ENCODE measurements around the gene MAGEL2.

The MAGEL2 gene

DNA sequence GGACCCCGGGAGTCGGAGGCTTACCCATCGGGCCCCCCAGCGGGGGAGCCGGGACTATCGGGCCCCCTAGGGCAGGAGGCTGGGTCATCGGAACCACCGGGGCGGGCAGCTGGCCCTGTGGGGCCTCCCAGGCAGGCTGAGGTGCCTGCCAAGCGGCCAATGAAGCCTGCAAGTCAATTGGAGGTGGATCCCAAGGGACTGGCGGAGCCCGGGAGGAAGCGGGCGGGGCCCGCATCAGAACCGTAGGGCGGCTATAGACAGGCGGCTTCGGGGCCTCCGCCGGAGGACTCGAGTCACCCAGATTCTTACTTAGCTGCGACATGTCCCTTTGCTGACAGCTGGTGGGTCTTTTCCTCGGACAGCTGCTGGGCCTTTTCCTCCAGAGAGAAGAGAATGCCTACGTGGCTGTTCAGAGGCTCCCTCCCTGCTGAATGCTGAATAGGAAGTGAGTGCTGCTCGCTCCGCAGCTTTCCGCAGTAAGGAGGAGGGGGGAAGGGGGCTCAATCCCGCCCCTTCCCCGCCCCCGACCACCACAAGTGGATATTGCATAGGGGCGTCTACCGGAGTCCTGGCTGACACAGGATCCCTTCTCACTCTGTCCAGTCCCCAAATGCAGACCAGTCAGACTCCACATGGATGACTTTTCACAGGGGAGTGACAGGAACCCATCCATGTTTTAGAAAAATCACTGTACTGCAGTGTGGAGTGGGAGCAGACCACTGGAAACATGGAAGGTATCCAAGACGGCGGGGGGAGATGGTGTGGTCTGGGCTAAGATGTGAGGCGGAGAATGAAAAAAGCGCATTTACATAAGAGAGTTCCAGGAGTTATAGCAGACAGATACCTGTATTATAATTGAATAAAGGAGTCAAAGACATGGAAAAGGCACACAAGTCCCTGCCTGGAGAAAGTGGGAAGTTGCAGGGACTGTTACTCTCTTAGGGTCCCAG lies at the start of gene MAGEL2:
Gene MAGEL2, minus strand, starts transcription at position 447 of the 950 bp plus-strand sequence. Its CDS starts 125 bp downstream, at position 322.
- no peak for DNase-seq

DNA sequence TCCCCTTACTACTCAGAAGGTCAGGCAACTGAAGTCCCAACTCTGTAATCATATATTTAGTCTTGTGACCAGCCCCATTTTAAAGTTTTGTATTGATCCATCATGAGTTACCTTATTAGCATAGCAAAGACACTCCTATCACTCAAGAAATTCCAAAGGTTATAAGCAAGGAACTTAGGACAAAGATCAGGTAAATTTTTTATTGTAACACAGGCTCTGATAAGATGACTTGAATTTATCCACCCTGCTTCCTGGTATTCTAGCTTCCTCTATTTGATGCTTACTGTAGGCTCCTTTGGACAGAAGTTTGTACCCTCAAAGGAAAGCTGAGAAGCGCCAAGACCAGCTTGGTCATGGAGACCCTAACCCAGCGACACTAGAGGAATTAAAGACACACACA lies 47.6 kb upstream of the MAGEL2 start:
- DNase-seq: no peak

DNA sequence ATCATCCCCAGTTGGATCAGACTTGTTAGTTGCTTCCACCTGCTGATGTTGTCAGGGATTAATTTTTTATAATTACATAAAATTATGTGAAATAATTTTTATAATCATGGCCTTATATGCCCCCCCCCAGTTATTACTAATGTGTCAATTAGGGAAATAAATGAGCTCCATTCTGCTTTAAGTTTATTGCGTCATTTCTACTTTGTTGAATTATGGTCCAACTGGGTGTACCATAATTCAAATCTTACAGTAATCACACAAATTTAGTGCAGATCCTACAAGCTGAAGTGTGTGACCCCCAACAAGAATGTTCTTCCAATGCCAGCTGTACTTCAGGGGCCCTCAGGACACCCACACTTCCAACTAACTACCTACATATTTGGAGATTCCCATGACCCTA lies 46.9 kb upstream of the MAGEL2 start:
- DNase-seq: no peak

DNA sequence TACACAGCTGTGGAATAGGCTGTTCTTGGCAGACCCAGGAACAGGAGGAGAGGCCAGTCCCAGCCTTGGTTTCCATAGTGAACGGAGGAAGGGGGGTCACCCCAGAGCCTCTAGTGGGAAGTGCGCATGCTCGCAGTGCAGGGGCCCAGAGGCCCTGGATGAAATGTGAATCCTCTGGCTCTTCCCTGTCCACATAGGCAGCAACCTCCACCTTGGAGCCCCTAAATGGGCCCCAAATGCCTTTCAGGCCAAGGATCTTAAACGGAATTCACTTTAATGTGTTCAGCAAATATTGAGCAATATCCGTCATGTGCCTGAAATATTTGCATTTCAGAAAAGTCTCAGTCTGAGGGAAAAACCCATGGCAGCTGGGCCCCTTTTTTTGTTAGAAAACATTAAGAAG lies 42.8 kb upstream of the MAGEL2 start:
- DNase-seq: peak; percentile 2

DNA sequence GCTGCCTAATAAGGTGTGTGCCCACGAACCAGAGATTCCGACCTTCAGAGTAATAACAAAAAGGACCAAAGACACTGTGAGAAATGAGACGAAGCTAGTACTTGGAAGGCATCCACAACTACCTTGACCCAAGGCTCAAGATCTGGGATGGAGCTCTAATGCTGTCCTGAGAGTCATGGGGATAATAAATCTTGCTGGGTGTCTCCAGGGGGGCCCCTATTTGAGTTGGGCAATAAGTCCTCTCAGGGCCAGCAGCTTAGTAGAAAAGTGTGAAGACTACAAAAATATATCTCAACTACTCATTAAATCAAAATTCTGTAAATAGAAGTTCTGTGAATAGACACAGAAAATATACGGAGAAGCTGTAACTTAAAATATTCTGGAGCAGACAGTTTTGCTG lies 42.3 kb upstream of the MAGEL2 start:
- DNase-seq: no peak

DNA sequence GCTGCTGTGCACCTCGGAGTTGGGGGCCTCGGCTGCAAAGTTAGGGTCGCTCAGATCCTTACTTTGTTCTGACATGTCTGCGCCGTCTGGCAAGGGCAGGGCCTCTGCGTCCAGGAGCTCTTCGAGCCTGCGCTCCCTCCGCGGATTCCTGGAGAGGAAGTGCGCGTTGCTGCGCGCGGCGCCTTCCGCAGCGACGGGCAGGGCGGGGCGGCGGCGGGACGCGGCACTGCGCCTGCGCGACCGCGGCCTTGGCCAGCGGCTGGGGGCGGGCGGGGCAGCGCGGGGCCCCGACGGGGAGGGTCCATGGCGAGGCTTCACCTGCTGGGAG lies 39.4 kb upstream of the MAGEL2 start, which contains the start of gene NDN:
Gene NDN, minus strand, starts transcription at position 163 of the 328 bp plus-strand sequence. Its CDS starts 88 bp downstream, at position 75.
- DNase-seq: peak; percentile 6

DNA sequence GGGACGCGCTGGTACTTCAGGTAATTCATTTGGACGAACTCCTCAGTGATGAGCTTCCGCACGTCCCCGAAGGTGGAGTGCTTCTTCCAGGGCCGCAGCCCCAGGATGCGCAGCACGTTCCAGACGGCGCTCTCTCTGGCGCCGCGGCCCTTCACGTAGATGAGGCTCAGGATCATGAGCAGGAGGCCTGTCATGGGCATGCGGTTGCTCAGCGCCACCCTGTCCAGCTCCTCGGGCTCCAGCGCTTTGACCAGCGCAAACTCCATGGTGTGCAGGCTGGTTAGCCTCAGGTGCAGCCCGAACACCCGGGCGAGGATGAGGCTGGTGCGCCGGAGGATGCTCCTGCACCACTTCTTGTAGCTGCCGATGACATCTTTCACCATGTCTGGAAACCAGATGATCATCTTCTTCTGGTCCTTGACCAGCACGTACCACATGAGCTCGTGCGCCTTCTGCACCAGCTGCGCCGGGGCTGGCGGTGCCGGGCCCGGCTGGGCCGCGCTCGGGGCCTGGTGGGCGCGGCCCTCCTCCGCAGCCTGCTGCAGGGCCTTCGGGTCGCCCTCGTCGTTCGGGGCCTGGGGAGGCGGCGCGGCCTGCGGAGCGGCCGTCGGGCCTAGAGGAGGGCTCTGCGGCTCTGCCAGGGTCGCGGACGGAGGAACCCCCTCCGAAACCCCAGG lies 38.9 kb upstream of the MAGEL2 start:
- DNase-seq: no peak

DNA sequence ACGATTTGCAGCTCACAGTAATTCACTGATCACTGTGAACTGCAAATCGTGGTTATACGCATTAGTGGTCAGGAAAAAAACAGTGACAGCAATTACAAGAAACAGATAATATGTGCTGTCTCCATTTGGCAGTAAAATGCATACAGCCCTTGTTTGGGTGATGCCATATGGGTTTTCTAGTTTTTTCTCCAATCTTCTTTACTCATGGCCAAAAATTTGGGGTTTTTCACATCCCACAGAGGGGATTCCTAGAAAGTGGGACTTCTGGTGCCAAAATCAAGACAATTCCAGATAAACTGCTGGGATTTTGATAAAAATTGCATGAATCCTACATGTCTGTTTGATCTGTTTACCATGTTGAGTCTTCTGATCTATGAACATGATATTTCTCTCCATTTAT lies 23.8 kb upstream of the MAGEL2 start:
- no peak for DNase-seq

DNA sequence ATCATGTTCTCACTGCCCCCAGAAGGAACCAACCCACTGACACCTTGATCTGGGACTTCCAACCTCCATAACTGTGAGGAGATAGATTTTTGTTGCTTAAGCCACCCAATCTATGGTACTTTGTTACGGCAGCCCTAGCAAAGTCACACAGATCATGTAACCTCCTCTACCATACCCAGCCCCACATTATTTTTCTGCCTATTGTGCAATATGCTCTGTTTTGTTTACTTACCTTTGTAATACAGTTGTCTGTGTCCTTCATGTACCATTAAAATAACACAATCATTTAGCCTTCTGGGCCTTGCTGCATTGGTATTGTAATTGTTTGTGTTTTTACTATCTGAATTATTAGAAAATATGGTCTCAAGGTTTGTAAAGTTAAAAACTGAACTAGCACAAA lies 23.3 kb upstream of the MAGEL2 start:
- no peak for DNase-seq

DNA sequence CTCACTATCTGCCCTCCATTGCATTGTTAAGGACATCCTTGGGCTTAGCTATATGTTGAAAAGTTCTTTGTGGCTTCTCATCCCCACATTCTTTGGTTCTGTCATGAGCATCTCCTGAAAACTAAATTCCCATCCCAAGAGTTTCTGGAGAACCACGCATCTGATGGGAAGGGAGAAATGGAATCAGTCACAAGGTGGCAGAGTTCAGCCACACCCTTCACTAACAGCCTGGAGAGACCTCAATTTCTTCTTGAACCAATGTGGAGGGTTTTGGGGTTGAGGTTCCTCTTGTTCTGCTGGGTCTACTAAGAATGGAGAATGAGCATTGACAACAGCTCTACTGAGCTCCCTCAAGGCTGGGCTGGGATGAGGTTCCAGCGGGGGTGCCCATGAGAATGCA lies 15.6 kb upstream of the MAGEL2 start:
- no peak for DNase-seq

DNA sequence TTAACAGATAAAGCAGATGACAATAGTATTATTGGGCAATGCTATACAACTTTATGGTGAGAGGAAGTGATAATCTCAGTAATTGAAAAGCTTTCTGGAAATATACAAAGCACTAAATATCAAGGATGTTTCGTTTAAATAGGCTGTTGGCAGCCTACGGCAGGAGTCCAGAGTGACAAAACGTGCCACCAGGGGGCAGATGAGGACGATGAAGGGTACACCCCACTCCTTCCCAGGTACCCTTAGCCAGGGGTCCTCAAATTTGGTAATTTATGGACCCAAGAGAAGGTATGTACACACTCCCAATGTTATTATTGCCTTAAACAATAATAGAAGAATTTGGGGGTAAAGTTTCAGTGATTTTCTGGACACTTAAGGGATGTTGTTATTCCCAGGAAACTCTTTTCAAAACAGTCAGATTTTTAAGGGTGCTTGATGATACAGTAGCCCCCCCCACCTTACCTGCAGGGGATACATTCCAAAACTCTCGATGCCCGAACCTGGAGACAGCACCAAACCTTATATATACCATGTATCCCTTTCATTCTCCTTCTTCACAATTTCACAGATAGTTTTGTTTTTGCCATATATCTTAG lies 1.4 kb upstream of the MAGEL2 start:
- no peak for DNase-seq

DNA sequence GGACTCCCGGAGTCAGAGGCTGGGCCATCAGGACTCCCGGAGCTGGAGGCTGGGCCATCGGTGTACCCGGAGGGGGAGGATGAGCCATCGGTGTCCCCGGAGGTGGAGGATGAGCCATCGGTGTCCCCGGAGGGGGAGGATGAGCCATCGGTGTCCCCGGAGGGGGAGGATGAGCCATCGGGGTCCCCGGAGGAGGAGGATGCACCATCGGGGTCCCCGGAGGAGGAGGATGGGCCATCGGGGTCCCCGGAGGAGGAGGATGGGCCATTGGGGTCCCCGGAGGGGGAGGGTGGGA lies 719 bp downstream of the MAGEL2 start:
- DNase-seq: no peak

DNA sequence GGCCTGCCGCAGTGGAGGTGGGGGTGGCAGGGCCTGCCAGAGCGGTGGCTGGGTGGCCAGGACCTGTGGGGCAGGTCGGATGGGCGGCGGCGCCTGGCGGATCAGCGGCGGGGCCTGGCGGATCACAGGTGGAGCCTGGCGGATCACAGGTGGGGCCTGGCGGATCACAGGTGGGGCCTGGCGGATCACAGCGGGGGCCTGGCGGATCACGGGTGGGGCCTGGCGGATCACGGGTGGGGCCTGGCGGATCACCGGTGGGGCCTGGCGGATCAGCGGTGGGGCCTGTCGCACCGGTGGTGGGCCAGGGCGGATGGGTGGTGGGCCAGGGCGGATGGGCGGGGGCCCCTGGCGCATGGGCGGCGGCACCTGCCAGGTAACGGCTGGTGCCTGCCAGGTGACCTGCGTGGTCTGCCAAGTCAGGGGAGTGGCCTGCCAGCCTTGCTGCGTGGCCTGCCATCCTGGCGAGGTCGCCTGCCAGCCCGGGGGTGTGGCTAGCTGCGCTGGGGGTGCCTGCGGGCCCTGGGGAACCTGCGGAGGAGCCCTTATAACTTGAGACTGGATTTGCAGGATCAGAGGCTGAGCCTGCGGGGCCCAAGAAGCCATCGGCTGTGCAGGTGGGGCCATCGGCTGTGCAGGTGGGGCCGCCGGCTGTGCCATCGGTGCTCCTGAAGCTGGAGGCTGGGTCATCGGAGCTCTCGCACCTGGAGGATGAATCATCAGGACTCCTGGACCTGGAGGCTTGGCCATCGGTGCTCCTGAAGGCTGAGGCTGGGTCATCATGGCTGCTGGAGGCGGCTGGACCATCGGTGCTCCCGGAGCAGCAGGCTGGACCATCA lies 1.3 kb downstream of the MAGEL2 start:
- DNase-seq: no peak

DNA sequence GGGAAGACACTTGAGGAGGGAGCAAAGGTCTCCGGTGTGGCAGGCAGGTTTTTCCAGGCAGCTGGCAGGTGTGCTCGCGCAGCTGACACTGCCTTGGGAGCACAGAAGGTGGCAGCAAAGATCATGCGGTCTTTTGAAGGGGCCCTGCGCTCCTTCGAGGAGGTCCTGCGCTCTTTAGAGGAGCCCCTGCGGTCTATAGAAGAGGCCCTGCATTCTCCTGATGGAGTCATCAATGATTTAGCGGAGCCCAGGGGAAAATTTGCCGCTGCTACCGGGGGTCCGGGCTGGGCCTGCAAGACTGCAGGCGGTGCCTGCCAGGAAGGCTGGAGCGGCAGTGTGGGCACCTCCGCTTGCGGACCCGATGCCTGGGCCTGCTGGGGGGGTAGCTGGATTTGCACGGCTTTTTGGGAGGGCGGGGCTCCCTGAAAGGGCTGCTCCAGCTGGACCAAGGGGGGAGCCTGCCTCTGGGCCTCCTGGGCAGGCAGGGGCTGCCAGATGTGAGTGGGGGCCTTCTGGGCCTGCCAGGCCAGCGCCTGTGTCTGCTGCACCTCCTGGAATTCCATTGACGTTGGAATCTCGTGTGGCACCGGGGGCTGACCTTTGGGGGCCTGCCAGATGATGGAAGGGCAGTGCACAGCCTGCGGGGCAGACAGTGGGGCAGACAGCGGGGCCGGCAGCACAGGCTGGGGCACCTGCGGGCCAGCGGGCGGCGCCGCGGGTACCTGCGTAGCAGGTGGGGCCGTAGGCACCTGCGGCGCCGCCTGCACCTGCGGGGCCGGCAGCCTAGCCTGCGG lies 2.1 kb downstream of the MAGEL2 start:
- no peak for DNase-seq

DNA sequence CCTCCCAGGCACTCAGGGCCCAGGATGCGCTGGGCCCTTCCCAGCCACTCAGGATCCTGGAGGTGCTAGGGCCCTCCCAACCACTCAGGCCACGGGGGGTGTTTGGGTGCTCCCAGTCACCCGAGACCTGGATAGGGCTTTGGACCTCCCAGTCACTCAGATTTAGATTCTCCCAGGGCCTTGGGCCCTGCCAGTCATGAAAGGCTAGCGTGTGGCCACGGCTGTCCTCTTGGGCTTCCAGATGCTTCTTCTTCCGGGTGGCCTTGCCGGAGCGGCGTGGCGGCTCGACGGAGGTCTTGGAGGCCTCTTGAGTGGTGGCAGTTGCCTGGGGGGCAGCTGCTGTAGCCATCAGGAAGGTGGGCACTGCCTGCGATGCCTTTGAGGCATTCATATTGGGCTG lies 2.8 kb downstream of the MAGEL2 start:
- DNase-seq: no peak

DNA sequence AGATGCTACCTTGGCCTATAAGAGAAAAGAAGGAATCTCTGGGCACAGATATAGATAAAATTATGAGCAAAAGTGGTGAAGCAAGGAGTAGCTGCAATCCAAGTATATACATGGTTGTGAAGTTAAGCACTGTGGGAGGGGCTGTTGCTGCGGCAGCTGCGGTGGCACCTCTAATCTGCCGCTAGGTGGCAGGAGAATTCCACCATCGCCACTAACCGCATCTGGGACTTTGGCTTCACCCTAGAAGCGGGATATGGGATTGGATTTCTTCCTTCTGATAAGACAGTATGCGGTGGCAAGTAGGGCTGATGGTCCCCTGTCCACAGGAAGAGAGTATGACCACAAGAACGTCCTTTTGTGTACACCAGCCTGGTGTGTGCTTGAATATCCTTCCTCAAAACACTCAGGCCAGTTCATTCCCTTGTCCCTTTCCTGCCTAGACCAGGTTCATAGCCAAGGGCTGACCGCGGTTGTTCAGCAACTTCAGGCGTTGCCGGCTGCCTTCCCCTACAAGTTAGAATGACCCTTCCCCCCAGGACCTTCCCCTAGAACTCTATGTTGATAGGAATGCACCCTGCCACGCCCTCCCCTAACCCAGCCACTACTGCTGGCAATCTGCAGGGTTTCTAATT lies 5.1 kb downstream of the MAGEL2 start:
- DNase-seq: peak; percentile 42

DNA sequence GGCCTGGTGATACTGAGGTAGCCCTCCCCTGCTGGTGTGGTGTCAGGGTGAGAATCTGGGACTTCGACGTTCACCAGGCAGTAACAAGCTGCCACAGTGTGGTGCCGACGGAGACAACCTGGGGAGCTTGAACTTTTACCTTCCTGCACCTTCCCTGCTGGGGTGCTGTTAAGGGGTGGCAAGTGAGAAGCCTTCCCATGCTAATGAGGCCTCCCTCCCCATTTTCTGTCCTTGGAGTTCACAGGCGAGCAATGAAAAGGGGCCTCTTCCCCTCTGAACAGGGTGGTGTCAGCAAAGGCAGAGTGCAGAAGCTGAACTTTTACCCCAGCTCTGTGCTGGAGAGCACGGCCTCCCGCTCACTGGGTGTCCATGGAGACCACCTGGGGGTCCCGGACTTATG lies 13.5 kb downstream of the MAGEL2 start:
- no peak for DNase-seq

DNA sequence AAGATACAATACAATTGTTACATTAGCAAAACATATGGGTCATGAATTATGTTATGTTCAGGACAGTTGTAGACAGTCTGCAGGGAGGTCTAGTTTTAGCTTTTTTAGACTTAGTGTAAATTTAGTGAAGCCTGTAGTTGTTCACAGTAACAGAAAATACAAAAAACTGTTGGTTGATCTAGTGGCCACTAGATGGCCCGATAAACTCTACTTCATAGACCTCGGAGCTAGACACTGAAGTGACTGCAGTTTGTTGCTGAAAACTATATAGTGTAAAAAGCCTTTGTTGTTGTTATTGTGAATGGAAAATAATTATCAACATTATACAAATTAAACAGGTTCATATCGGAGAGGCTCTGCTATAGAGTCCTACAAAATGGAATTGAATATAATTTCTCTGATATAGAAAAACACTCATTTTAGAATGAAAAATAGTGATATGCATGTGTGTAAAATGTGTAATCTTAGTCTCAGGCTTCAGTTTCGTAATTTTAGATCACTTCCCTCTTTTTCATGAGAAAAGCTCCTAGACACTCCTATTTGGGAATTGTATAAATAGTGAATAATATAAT lies 18.3 kb downstream of the MAGEL2 start:
- peak; percentile 0 for DNase-seq

DNA sequence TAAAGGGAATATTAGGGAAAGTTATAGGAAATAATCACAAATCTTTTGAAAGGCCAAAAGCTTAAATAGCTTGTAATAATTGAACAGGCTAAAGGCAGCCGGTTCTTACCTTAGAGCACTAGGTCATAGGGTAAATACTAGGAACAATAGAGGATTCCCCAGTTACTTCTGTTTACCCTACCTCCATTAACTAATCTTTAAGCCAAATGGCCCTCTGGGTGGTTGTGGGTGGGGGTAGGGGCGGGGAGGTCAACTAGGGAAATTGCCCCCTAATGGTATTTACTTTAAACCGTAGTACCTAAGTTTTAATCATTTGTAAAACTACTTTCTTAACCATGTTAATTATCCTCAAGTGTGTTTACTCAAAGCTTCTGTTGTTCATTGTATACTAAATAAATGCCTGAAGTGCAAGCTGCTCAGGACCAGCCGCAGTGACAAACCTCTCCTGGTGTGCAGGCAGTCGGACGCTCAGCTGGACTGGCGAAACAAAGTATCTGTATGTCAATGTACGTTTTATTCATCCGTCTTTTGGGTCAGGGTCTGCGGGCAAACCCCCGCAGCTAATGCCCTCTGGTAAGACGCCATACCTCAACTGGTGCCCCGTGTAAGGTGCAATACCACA lies 18.9 kb downstream of the MAGEL2 start:
- no peak for DNase-seq

DNA sequence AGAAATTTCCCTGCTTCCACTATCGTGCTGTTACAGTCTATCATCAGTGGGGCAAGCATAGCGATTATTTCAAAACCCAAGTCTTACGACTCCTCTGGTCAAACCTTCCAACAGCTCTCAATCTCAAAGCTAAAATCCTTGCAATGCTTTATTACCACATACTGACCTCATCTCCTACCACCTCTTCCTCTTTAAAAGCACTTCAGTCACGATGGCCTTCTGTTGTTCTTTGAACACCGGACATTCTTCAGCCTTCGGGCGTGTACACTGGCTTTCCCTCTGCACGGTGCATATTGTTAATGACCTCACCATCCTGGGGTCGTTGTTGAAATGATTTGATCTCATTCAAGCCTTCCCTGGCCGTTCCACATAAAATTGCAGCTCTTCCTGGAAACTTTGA lies 31.1 kb downstream of the MAGEL2 start:
- DNase-seq: no peak

DNA sequence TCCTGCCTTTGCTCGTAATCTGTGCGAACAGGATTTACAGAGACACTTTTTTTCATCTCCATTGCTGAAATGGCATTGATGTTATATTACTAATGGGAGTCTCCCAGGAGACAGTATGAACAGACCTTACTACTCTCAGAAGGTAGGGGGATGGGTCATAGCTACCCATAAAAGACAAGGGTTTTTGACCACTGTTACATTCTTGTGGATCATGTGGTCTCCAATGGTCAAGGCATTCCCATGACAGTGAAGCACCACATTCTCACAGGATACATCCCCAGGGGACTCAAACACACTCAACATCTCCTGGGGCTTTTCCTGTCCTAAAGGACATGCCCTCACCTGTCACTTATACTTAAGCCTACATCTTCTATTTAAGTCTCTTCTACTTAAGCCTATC lies 41.4 kb downstream of the MAGEL2 start:
- DNase-seq: no peak

All from inflammatory macrophage treated with lipopolysaccharide for 4 hours (primary cell).